Activated CD4-positive, alpha-beta T cell treated with anti-CD3 and anti-CD28 coated beads, Interleukin-2, amount 50 U/mL, for 16 hours (primary cell): ENCODE measurements around the gene KCNJ12.
"Not testable (repeated sequence)": the region's sequence is repeated elsewhere in the genome, so short reads cannot be mapped to it uniquely, and the experiment has no call there.

Experiments
- DNase-seq: peaks from one replicate; pipeline ENCODE4 v3.0.0-alpha.2; 2020

Gene KCNJ12

GRCh38 chr17:21389394-21389793 lies 13.2 kb downstream of the KCNJ12 start:
- no peak for DNase-seq

GRCh38 chr17:21390294-21390693 lies 14.1 kb downstream of the KCNJ12 start:
- no peak for DNase-seq

- DNase-seq, result no peak
Measured at GRCh38 chr17:21392266-21392665, 16.1 kb downstream of the KCNJ12 start.

- DNase-seq, result no peak
Measured at GRCh38 chr17:21394265-21394664, 18.1 kb downstream of the KCNJ12 start.

- DNase-seq, result no peak
Measured at GRCh38 chr17:21395764-21396163, 19.6 kb downstream of the KCNJ12 start.

GRCh38 chr17:21396237-21396636 lies 20.1 kb downstream of the KCNJ12 start:
- DNase-seq, result no peak

- no peak for DNase-seq
Measured at GRCh38 chr17:21397341-21398190, 21.4 kb downstream of the KCNJ12 start.

GRCh38 chr17:21399474-21400186 lies 23.5 kb downstream of the KCNJ12 start:
- no peak for DNase-seq

GRCh38 chr17:21400187-21400569 lies 24.0 kb downstream of the KCNJ12 start:
- DNase-seq, result not testable (repeated sequence)

- DNase-seq, result no peak
Measured at GRCh38 chr17:21400816-21401593, 24.8 kb downstream of the KCNJ12 start.

- DNase-seq, result not testable (repeated sequence)
Measured at GRCh38 chr17:21402166-21402571, 26.0 kb downstream of the KCNJ12 start.

GRCh38 chr17:21402926-21403325 lies 26.8 kb downstream of the KCNJ12 start:
- DNase-seq, result not testable (repeated sequence)

GRCh38 chr17:21404106-21404505 lies 27.9 kb downstream of the KCNJ12 start:
- not testable (repeated sequence) for DNase-seq

- not testable (repeated sequence) for DNase-seq
Measured at GRCh38 chr17:21404539-21404938, 28.4 kb downstream of the KCNJ12 start.

GRCh38 chr17:21404956-21405731 lies 29.0 kb downstream of the KCNJ12 start:
- not testable (repeated sequence) for DNase-seq

- DNase-seq, result not testable (repeated sequence)
Measured at GRCh38 chr17:21405904-21406400, 29.8 kb downstream of the KCNJ12 start.

- DNase-seq, result not testable (repeated sequence)
Measured at GRCh38 chr17:21406616-21407404, 30.7 kb downstream of the KCNJ12 start.

- DNase-seq, result not testable (repeated sequence)
Measured at GRCh38 chr17:21407752-21408151, 31.6 kb downstream of the KCNJ12 start.

GRCh38 chr17:21408224-21408623 lies 32.1 kb downstream of the KCNJ12 start:
- DNase-seq, result not testable (repeated sequence)

GRCh38 chr17:21408766-21409300 lies 32.7 kb downstream of the KCNJ12 start:
- DNase-seq, result not testable (repeated sequence)

- DNase-seq, result not testable (repeated sequence)
Measured at GRCh38 chr17:21409388-21409787, 33.2 kb downstream of the KCNJ12 start.
